GM20000 (cell line): Measurements from ENCODE around the gene KRT33B.

Experiments used
- DNase-seq: peaks from one replicate; pipeline ENCODE4 v3.0.0; 2012; ENCODE audit warnings: low spot score
- CTCF ChIP-seq: IDR thresholded peaks from 2 replicates; pipeline ENCODE4 v1.5.1; 2012; ENCODE audit warnings: mild to moderate bottlenecking, control low read depth; ENCODE audit errors: extremely low read depth, missing control alignments

The KRT33B gene

GRCh38 chr17:41343029-41343428 lies 26.6 kb downstream of the KRT33B start:
- DNase-seq: no peak
- TF ChIP-seq CTCF: no peak

- DNase-seq: no peak
- no peak for TF ChIP-seq CTCF
These were observed 28.4 kb downstream of the KRT33B start for GRCh38 chr17:41340934-41341861.

GRCh38 chr17:41340494-41340893 lies 29.1 kb downstream of the KRT33B start:
- no peak for TF ChIP-seq CTCF

GRCh38 chr17:41339571-41340172 lies 29.9 kb downstream of the KRT33B start:
- DNase-seq: no peak
- no peak for TF ChIP-seq CTCF

More at GRCh38 chr17:41340494-41340893, 29.1 kb downstream of the KRT33B start:
- no peak for DNase-seq

GRCh38 chr17:41338961-41339485 lies 30.6 kb downstream of the KRT33B start:
- no peak for TF ChIP-seq CTCF
- DNase-seq: no peak

- DNase-seq: no peak
- TF ChIP-seq CTCF: no peak
These were observed 33.9 kb downstream of the KRT33B start for GRCh38 chr17:41335747-41336146.
